ENCODE results near the gene VSNL1.

VSNL1 gene

GRCh38 chr2:17593841-17594491, 53.5 kb downstream of the VSNL1 start (continued):
- TF ChIP-seq ZNF140 (tag by site-specific recombination; IDR thresholded peaks at IDR 0.05) = no peak

GRCh38 chr2:17594533-17595401, 54.3 kb downstream of the VSNL1 start:
- H3K36me3 ChIP-seq (ENCODE audit: control insufficient read depth in 2 of 2, insufficient read depth in 1 of 2, low read length in 2 of 2) = no peaks in the 10 kb centered on the region
- no peaks in the 10 kb centered on the region for H3K9me3 ChIP-seq (ENCODE audit: control insufficient read depth, insufficient read depth, low read depth, low read length)
- H3K4me1 ChIP-seq (ENCODE audit: control insufficient read depth, insufficient read depth, low read length) = no peaks in the 10 kb centered on the region
- ChIA-PET POLR2A (no interaction called here), CTCF (interaction anchor here (0.7 kb wide), 1 partner anchor 618 kb away, joined by 4 read pairs; no protein-coding TSS in a partner anchor)
- TF ChIP-seq ZBTB6 (tag by site-specific recombination; IDR thresholded peaks at IDR 0.05) (no peak), ZNF785 (tag by site-specific recombination; IDR thresholded peaks at IDR 0.05) (no peak)
- no peak overlapping the region for H3K4me3 ChIP-seq (ENCODE audit: low read depth, low read length)
- H3K27ac ChIP-seq (ENCODE audit: extremely low read depth, low read depth, low read length) = no peak overlapping the region

DNA sequence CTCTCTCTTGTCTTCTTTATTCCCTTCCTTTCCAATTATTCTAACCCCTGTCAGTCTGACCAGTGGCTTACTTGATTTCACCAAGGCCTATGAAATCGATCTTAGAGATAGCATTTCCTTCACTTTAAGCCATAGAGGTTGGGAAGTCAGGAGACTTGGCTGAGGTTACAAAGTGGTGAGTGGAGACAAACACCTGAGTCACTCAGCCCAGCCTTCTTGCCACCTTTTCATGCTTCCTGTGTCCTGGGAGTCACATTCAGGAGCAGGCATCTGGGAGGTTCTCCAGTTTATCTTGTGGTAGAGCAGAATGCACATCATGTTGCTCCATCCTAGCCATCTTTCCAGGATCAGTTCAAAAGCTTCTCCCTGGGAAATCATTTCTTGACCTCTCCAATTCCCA, 59.1 kb downstream of the VSNL1 start:
- TF ChIP-seq ZNF416 (tag by site-specific recombination; IDR thresholded peaks at IDR 0.05) = no peak
- TF ChIP-seq YY2 (tag by site-specific recombination; IDR thresholded peaks at IDR 0.05) = no peak
- no peak for TF ChIP-seq GLIS1 (tag by site-specific recombination; IDR thresholded peaks at IDR 0.05)
- no peak for TF ChIP-seq ZNF335 (tag by site-specific recombination; conservative IDR thresholded peaks at IDR 0.05)
- TF ChIP-seq ZBTB17 (tag by site-specific recombination; IDR thresholded peaks at IDR 0.05) = no peak
- TF ChIP-seq, protein P1, sequence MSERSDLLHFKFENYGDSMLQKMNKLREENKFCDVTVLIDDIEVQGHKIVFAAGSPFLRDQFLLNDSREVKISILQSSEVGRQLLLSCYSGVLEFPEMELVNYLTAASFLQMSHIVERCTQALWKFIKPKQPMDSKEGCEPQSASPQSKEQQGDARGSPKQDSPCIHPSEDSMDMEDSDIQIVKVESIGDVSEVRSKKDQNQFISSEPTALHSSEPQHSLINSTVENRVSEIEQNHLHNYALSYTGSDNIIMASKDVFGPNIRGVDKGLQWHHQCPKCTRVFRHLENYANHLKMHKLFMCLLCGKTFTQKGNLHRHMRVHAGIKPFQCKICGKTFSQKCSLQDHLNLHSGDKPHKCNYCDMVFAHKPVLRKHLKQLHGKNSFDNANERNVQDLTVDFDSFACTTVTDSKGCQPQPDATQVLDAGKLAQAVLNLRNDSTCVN (tag by site-specific recombination; optimal IDR thresholded peaks at IDR 0.05) = no peak
- TF ChIP-seq ZNF112 (tag by site-specific recombination; IDR thresholded peaks at IDR 0.05) = no peak
- TF ChIP-seq ZFP3 (tag by site-specific recombination; IDR thresholded peaks at IDR 0.05; ENCODE audit: low read depth) = no peak
- TF ChIP-seq, protein P2, sequence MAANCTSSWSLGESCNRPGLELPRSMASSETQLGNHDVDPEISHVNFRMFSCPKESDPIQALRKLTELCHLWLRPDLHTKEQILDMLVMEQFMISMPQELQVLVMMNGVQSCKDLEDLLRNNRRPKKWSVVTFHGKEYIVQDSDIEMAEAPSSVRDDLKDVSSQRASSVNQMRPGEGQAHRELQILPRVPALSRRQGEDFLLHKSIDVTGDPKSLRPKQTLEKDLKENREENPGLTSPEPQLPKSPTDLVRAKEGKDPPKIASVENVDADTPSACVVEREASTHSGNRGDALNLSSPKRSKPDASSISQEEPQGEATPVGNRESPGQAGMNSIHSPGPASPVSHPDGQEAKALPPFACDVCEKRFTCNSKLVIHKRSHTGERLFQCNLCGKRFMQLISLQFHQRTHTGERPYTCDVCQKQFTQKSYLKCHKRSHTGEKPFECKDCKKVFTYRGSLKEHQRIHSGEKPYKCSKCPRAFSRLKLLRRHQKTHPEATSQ (tag by site-specific recombination; IDR thresholded peaks at IDR 0.05) = no peak
- no peak for TF ChIP-seq HOXA7 (CRISPR knock-in tag; IDR thresholded peaks at IDR 0.05; ENCODE audit: borderline replicate concordance)
- TF ChIP-seq ZNF214 (tag by site-specific recombination; IDR thresholded peaks at IDR 0.05; ENCODE audit: borderline replicate concordance) = no peak
- TF ChIP-seq ZNF561 (tag by site-specific recombination; IDR thresholded peaks at IDR 0.05; ENCODE audit: borderline replicate concordance) = no peak
- TF ChIP-seq SP7 (tag by site-specific recombination; IDR thresholded peaks at IDR 0.05) = no peak
- TF ChIP-seq ZNF121 (tag by site-specific recombination; IDR thresholded peaks at IDR 0.05) = no peak
- TF ChIP-seq ZNF423 (tag by site-specific recombination; IDR thresholded peaks at IDR 0.05) = no peak
- TF ChIP-seq KLF8 (tag by site-specific recombination; IDR thresholded peaks at IDR 0.05) = no peak
- TF ChIP-seq ZSCAN4 (tag by site-specific recombination; IDR thresholded peaks at IDR 0.05) = no peak
- no peak for TF ChIP-seq ZNF341 (tag by site-specific recombination; IDR thresholded peaks at IDR 0.05; ENCODE audit: low read depth)
- TF ChIP-seq, protein P3, sequence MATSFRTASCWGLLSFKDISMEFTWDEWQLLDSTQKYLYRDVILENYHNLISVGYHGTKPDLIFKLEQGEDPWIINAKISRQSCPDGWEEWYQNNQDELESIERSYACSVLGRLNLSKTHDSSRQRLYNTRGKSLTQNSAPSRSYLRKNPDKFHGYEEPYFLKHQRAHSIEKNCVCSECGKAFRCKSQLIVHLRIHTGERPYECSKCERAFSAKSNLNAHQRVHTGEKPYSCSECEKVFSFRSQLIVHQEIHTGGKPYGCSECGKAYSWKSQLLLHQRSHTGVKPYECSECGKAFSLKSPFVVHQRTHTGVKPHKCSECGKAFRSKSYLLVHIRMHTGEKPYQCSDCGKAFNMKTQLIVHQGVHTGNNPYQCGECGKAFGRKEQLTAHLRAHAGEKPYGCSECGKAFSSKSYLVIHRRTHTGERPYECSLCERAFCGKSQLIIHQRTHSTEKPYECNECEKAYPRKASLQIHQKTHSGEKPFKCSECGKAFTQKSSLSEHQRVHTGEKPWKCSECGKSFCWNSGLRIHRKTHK (tag by site-specific recombination; IDR thresholded peaks at IDR 0.05) = no peak
- Histone ChIP-seq H3K27ac (ENCODE audit: extremely low read depth, low read depth, low read length) (no peak overlapping the region), H3K4me1 (ENCODE audit: control insufficient read depth, insufficient read depth, low read length) (no peaks in the 10 kb centered on the region), H3K36me3 (ENCODE audit: control insufficient read depth in 2 of 2, insufficient read depth in 1 of 2, low read length in 2 of 2) (no peaks in the 10 kb centered on the region), H3K9me3 (ENCODE audit: control insufficient read depth, insufficient read depth, low read depth, low read length) (no peaks in the 10 kb centered on the region), H3K4me3 (ENCODE audit: low read depth, low read length) (no peak overlapping the region)
- ChIA-PET CTCF (no interaction called here), POLR2A (no interaction called here)

All from HEK293 (cell line).